HepG2 (cell line): ENCODE data around the gene GLB1L. TPM values are rescaled to one million over a fixed set of nuclear protein-coding genes. Genes with fewer than 3 reads are reported as not detected.

Experiments
- FOXA1 ChIP-seq, 2 experiments: fragments of 450-650 bp in 1 of 2; sonication (generic) in 1 of 2; formaldehyde crosslinking in 1 of 2; IDR thresholded peaks; 2 replicates each; pipeline versions ENCODE4 v1.4.0 to v1.6.1; 2016 to 2020; ENCODE audit warnings: missing genetic modification reagents in 1 of 2
- ZNF343 ChIP-seq: sonication (generic); formaldehyde crosslinking; IDR thresholded peaks from 2 replicates; pipeline ENCODE4 v1.4.0; 2020; ENCODE audit warnings: mild to moderate bottlenecking, missing genetic modification reagents
- ZNF687 ChIP-seq: sonication (generic); formaldehyde crosslinking; IDR thresholded peaks from 2 replicates; pipeline ENCODE4 v1.5.1; 2020; ENCODE audit warnings: mild to moderate bottlenecking, missing genetic modification reagents, moderate library complexity
- polyA plus RNA-seq, 8 experiments: library from polyadenylated mRNA; depleted of rRNA in 3 of 8; stranded (reverse) in 7 of 8; unstranded in 1 of 8; fragments of >200 nt; fragmentation: Illumina TruSeq in 4 of 8; extraction: Trizol in 4 of 8; gene quantifications; 2 replicates each; pipeline versions ENCODE4 v1.2.1 to v1.2.3, GENCODE V29; 2011 to 2016; ENCODE audit warnings: low read depth in 4 of 8, missing spikeins in 1 of 8, mixed read lengths in 1 of 8; ENCODE audit not compliant: insufficient read depth in 1 of 8
- total RNA-seq, 5 experiments: library from RNA; depleted of rRNA; stranded (reverse); fragments of >200 nt; fragmentation: Illumina TruSeq; extraction: Trizol; gene quantifications; 2 replicates each; pipeline ENCODE4 v1.2.3, GENCODE V29; 2016; ENCODE audit warnings: low read depth in 1 of 5
- TF ChIP-seq, protein P1 (sequence below): sonication (generic); formaldehyde crosslinking; IDR thresholded peaks from 2 replicates; pipeline ENCODE4 v1.4.0; 2020; ENCODE audit warnings: missing genetic modification reagents, borderline replicate concordance

GLB1L gene
- total and polyA plus RNA-seq, 2 of the 13 experiments (the other 11 are each of a cell fraction or from before 2014, with no cell fraction given): 6.8 to 7.3 TPM

DNA sequence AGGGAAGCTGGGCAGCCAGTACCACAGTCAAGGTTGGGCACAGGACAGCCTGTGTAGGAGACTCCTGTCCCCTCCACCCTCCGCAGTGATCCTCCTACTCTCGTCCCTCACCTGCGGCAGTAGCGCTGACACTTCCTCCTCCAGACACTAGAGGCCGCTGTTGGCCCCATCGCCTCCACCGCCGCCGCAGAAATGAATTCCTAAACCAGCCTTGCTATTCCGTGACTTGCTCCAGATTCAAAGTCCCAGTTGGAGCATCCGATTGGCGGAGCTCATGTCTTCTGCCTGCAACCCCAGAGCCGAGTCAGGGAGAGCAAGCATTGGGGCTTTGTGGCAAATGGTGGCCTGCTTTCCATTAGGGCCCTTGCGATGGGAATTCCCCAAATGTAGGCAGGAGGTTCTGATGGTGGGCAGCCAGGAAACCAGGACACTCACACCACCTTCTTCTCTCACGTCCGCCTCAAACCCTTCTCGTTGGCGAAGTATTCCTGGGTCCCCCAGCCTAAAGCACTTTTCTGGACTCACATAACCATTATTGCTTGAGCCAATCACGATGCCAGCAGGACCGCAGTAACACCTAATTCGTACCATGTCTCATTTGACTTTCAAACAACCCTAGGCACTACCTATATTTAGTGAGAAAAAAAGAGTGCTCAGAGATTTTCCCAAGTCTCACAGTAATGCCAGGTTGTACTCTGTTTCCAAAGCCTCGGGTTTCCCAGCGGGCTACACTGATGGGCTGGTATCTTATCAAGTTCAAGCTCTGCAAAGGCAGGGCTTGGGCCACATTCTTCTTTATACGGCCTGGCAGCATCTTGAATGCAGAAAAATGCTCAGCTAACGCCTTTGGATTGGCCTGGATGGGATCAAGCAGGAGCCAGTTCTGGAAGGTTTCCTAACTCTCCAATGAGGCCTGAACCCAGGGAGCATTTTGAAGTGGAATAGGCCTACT is 32.7 kb upstream of the GLB1L start (continued):
- TF ChIP-seq FOXA1 (IDR thresholded peaks at IDR 0.05): no peak
- TF ChIP-seq FOXA1 (CRISPR knock-in tag; IDR thresholded peaks at IDR 0.05): no peak
- 0 out of 2 replicates have a peak, but pooled peaks have one; percentile 47 for TF ChIP-seq ZNF343
- TF ChIP-seq, protein P1, sequence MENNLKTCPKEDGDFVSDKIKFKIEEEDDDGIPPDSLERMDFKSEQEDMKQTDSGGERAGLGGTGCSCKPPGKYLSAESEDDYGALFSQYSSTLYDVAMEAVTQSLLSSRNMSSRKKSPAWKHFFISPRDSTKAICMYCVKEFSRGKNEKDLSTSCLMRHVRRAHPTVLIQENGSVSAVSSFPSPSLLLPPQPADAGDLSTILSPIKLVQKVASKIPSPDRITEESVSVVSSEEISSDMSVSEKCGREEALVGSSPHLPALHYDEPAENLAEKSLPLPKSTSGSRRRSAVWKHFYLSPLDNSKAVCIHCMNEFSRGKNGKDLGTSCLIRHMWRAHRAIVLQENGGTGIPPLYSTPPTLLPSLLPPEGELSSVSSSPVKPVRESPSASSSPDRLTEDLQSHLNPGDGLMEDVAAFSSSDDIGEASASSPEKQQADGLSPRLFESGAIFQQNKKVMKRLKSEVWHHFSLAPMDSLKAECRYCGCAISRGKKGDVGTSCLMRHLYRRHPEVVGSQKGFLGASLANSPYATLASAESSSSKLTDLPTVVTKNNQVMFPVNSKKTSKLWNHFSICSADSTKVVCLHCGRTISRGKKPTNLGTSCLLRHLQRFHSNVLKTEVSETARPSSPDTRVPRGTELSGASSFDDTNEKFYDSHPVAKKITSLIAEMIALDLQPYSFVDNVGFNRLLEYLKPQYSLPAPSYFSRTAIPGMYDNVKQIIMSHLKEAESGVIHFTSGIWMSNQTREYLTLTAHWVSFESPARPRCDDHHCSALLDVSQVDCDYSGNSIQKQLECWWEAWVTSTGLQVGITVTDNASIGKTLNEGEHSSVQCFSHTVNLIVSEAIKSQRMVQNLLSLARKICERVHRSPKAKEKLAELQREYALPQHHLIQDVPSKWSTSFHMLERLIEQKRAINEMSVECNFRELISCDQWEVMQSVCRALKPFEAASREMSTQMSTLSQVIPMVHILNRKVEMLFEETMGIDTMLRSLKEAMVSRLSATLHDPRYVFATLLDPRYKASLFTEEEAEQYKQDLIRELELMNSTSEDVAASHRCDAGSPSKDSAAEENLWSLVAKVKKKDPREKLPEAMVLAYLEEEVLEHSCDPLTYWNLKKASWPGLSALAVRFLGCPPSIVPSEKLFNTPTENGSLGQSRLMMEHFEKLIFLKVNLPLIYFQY (CRISPR knock-in tag): no peak
- TF ChIP-seq ZNF687: peak; percentile 76
